Aortic smooth muscle cell (primary cell): Measurements from ENCODE around the gene AGBL5. TPM values are rescaled to one million over a fixed set of nuclear protein-coding genes. Genes with fewer than 3 reads are reported as not detected.

Experiments
- total RNA-seq: library from RNA; depleted of rRNA; stranded (reverse); fragments of >200 nt; gene quantifications from 2 replicates; pipeline ENCODE4 v1.2.3, GENCODE V29; 2014

The AGBL5 gene, protein sequence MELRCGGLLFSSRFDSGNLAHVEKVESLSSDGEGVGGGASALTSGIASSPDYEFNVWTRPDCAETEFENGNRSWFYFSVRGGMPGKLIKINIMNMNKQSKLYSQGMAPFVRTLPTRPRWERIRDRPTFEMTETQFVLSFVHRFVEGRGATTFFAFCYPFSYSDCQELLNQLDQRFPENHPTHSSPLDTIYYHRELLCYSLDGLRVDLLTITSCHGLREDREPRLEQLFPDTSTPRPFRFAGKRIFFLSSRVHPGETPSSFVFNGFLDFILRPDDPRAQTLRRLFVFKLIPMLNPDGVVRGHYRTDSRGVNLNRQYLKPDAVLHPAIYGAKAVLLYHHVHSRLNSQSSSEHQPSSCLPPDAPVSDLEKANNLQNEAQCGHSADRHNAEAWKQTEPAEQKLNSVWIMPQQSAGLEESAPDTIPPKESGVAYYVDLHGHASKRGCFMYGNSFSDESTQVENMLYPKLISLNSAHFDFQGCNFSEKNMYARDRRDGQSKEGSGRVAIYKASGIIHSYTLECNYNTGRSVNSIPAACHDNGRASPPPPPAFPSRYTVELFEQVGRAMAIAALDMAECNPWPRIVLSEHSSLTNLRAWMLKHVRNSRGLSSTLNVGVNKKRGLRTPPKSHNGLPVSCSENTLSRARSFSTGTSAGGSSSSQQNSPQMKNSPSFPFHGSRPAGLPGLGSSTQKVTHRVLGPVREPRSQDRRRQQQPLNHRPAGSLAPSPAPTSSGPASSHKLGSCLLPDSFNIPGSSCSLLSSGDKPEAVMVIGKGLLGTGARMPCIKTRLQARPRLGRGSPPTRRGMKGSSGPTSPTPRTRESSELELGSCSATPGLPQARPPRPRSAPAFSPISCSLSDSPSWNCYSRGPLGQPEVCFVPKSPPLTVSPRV
- 16.5 and 20.5 TPM in 2 replicates for total RNA-seq

GRCh38 chr2:27050996-27051901, at the start of gene AGBL5:
TSS of gene AGBL5 (plus strand) at chr2:27051668. CDS start at chr2:27052959, 1,291 bp downstream.

DNA sequence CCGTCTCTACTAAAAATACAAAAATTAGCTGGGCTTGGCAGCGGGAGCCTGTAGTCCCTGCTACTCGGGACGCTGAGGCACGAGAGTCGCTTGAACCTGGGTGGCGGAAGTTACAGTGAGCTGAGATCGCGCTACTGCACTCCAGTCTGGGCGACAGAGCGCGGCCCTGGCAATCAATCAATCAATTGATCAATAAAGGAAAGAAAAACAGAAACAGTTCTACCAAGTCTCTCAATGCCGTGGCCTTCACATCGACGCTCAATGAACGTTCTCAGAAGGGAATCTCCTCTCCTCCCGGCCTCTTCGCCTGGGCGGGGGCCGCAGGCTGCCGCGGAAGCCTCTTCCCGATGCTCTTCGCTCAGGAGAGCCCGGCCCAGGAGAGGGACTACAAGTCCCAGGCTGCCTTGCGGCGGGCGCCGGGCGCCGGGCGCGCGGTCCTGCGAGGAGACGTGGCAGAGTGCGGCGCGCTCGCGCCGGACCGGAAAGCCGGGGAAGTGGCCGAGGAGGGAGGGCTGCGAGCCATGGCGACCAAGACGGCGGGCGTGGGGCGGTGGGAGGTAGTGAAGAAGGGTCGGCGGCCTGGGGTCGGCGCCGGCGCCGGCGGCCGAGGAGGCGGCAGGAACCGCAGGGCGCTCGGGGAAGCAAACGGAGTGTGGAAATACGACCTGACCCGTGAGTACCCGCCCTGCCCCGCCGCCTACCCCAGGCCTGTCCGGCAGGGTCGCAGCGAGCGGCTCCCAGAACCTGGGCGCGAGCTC, 18.8 kb upstream of the AGBL5 start, which contains the start of gene TMEM214:
TSS of gene TMEM214 (plus strand) at position 471 of the 758 bp plus-strand sequence. CDS start at position 522, 51 bp downstream.

DNA sequence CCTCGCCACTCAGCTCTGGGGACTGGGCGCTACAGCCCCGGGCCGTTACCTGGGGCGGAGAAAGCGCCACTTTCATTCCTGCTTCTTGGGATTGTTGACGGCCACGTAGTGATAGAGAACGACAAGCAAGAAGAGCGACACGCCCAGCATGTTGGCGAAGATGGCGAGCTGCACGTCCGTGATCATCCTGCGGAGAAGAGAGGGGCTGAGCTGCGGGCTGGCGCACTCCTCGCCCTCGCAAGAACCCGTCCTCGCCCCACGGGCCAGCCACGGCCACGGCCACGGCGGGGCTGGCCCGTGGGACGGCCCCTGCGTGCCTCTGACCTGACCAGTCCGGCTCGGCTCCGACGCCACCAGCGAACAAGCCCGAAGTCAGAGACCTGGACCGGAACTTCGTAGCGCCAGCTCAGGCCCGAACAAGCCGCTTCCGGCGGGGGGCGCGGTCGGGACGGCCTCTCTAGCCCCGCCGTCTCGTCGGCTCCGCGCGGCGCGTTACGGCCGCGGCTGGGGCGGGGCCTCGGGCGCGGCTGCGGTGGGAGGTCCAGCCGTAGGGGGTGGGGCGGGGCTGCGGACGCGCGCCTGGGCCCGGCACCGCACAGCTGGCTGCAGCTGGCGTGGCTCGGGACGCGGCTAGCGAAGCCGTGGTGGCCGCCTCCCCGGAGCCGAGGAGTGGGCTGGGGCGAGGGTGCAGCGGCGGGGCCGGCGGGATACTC, 20.0 kb downstream of the AGBL5 start, which contains the start of gene OST4:
TSS of gene OST4 (minus strand) at position 378 of the 713 bp plus-strand sequence.

GRCh38 chr2:27078267-27079194, 27.1 kb downstream of the AGBL5 start, which contains the start of gene EMILIN1:
TSS of gene EMILIN1 (plus strand) at chr2:27078615. CDS start at chr2:27079066, 451 bp downstream.

GRCh38 chr2:27086724-27087593, 35.5 kb downstream of the AGBL5 start, which contains the start of gene KHK:
TSS of gene KHK (plus strand) at chr2:27086772. CDS start at chr2:27087260, 488 bp downstream.

DNA sequence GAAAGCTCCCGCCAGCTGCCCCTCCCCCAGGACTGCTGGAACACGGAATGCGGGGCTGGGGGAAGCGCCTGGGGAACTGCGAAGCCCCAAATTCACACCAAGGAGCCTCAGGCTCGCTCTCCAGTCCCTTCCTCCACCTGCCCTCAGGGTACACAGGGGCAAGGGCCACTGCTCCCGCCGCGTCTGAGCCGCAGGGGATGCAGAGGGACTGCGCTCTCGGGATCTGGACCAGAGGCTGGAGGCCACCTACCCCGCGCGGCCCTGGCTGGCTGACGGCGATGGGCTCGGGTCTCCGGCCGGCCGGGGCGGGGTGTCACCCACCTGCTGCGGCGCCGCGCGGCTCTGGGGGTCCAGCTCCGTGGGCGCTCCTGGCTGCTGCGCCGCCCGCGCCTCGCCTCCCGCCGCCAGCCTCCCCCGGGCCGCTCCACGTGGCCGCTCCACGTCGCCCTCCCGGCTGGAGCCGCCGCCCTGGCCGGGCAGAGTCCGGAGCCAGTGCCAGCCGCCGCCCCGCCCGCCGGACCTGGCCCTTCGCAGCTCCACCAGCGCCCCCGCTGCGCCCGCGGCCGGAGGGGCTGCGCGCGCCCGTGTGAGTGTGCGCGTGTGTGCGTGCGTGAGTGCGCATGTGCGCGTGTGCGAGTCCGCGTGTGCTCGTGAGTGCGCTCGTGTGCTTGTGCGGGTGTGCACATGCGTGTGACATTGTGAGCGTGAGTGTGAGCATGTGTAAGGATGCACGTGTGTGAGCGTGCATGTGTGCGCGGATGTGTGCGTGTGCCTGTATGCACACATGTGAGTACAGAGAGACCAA, 67.3 kb downstream of the AGBL5 start, which contains the start of gene CGREF1:
TSS of gene CGREF1 (minus strand) at position 604 of the 805 bp plus-strand sequence. CDS start 14,762 bp downstream, outside the sequence.

Other genes with a start within 250 kb of the AGBL5 start
- not detected in 2 replicates for gene DPYSL5, start 203.5 kb upstream of the AGBL5 start, total RNA-seq
- gene MAPRE3, start 81.0 kb upstream of the AGBL5 start, total RNA-seq: 3.6 and 5.7 TPM in 2 replicates
- 38.1 and 38.7 TPM in 2 replicates for gene TMEM214, start 18.7 kb upstream of the AGBL5 start, total RNA-seq
- 560 and 659 TPM in 2 replicates for gene OST4, start 20.0 kb downstream of the AGBL5 start, total RNA-seq
- gene EMILIN1, start 26.9 kb downstream of the AGBL5 start, total RNA-seq: 260 and 292 TPM in 2 replicates
- gene KHK, start 35.1 kb downstream of the AGBL5 start, total RNA-seq: 0.81 and 1.3 TPM in 2 replicates
- 7.0 and 12.2 TPM in 2 replicates for gene CGREF1, start 67.5 kb downstream of the AGBL5 start, total RNA-seq
- 0.40 TPM in 1 of 2 replicates, not detected in the other for gene ABHD1, start 72.1 kb downstream of the AGBL5 start, total RNA-seq
- 40.1 and 54.8 TPM in 2 replicates for gene PREB, start 83.0 kb downstream of the AGBL5 start, total RNA-seq
- gene PRR30, start 87.7 kb downstream of the AGBL5 start, total RNA-seq: not detected in 2 replicates
- gene TCF23, start 97.3 kb downstream of the AGBL5 start, total RNA-seq: not detected in 2 replicates
- 219 and 241 TPM in 2 replicates for gene ATRAID, start 160.4 kb downstream of the AGBL5 start, total RNA-seq
- 6.2 and 10.8 TPM in 2 replicates for gene SLC5A6, start 160.6 kb downstream of the AGBL5 start, total RNA-seq
- 20.6 and 26.8 TPM in 2 replicates for gene CAD, start 165.7 kb downstream of the AGBL5 start, total RNA-seq
- gene SLC30A3, start 211.4 kb downstream of the AGBL5 start, total RNA-seq: 0.19 TPM in 1 of 2 replicates, not detected in the other
- not detected in 2 replicates for gene DNAJC5G, start 223.8 kb downstream of the AGBL5 start, total RNA-seq
- gene TRIM54, start 230.8 kb downstream of the AGBL5 start, total RNA-seq: 0.13 and 0.19 TPM in 2 replicates